ENCODE data around the gene PTPRQ. TPM values are rescaled to one million over a fixed set of nuclear protein-coding genes. Genes with fewer than 3 reads are reported as not detected.

The PTPRQ gene
- total RNA-seq, 3 donors from 2014 or later: not detected

DNA sequence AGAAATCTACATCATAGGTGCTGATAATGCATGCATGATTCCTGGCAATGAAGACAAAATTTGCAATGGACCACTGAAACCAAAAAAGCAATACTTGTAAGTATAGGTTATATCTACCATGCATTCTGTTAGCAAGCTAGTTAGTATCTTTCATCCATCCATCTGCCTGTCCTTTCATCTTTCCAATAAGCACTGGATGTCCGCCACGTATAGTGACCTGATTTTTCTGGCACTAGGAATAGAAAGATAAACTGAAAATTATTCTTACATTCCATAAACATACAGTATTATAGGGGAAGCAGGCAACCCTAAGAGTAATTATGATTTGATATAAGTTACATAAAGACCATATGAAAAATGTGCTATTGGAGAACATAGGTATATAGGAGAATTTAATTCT lies 176.2 kb downstream of the PTPRQ start:
- Mint-ChIP-seq H3K4me3 (no peak overlapping the region), H3K4me1 (ENCODE audit: low read depth) (no peaks in the 10 kb centered on the region), H3K36me3 (ENCODE audit: insufficient read depth) (no peaks in the 10 kb centered on the region), H3K9me3 (no peaks in the 10 kb centered on the region), H3K27me3 (ENCODE audit: low read depth) (no peaks in the 10 kb centered on the region)
- ATAC-seq (no peak), DNase-seq (no peak)

DNA sequence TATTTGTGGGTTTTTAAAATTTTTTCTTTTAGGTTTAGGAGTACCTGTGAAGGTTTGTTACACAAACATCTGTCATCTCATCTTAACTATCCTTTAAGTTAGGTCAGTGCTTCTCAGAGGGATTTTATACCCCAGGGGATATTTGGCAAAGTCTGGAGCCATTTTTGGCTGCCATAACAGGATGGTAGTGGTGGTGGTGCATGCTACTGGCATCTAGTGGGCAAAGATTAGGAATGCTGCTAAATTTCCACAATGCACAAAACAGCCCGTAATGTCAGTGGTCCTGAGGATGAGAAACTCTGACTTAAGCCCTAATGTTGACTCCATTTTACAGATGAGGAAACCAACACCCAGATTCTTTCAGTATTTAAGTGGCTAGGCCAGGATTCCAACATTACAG lies 178.2 kb downstream of the PTPRQ start:
- no peaks in the 10 kb centered on the region for H3K27me3 Mint-ChIP-seq (ENCODE audit: low read depth)
- DNase-seq: no peak
- ATAC-seq: no peak
- no peaks in the 10 kb centered on the region for H3K36me3 Mint-ChIP-seq (ENCODE audit: insufficient read depth)
- H3K4me3 Mint-ChIP-seq: no peak overlapping the region
- H3K9me3 Mint-ChIP-seq: no peaks in the 10 kb centered on the region
- no peaks in the 10 kb centered on the region for H3K4me1 Mint-ChIP-seq (ENCODE audit: low read depth)

GRCh38 chr12:80625051-80625450 lies 181.0 kb downstream of the PTPRQ start:
- no peaks in the 10 kb centered on the region for H3K9me3 Mint-ChIP-seq
- no peak overlapping the region for H3K4me3 Mint-ChIP-seq
- ATAC-seq: no peak
- DNase-seq: no peak
- H3K36me3 Mint-ChIP-seq (ENCODE audit: insufficient read depth): no peaks in the 10 kb centered on the region
- no peaks in the 10 kb centered on the region for H3K4me1 Mint-ChIP-seq (ENCODE audit: low read depth)
- no peaks in the 10 kb centered on the region for H3K27me3 Mint-ChIP-seq (ENCODE audit: low read depth)

DNA sequence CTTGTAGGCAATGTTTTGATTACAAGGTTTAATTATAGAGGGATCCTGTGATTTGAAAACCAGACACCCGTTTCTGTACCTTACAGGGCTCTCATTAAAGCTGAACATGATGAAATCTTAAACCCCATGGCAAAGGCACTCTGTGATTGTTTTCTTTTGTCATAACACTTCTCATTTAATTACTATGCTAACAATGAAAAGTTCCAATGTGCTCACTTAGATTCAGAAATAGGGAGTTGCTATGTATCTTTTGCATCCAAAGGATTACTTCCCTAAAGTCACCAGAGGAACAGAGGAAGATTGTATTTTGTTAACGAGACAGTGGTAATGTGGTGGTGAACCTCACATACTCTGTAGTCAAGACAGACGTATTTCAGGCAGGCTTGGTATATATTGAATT lies 181.9 kb downstream of the PTPRQ start:
- Mint-ChIP-seq H3K36me3 (ENCODE audit: insufficient read depth) (no peaks in the 10 kb centered on the region), H3K4me3 (no peak overlapping the region), H3K9me3 (no peaks in the 10 kb centered on the region), H3K4me1 (ENCODE audit: low read depth) (no peaks in the 10 kb centered on the region), H3K27me3 (ENCODE audit: low read depth) (no peaks in the 10 kb centered on the region)
- DNase-seq: no peak
- ATAC-seq: no peak

DNA sequence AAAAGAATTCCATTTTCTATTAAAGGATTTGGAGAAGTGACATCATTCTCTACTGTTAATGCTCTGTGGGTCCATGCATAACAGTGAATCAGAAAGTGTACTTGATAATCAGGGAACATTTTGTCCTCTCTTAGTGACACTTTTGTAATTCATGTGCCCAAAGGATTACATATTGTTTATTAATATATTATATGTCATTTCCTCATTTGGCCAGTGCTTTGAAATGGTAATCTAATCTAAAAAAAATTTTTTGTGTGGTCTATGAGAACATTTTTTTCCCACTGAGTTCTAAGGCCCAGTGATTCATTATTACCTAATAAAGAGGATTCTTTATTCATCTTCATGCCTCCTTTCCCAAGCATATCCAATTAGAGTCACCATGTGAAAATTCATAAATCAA lies 183.7 kb downstream of the PTPRQ start:
- Mint-ChIP-seq H3K4me3 (no peak overlapping the region), H3K4me1 (ENCODE audit: low read depth) (no peaks in the 10 kb centered on the region), H3K27me3 (ENCODE audit: low read depth) (no peaks in the 10 kb centered on the region), H3K9me3 (no peaks in the 10 kb centered on the region), H3K36me3 (ENCODE audit: insufficient read depth) (no peaks in the 10 kb centered on the region)
- no peak for DNase-seq
- no peak for ATAC-seq

- no peaks in the 10 kb centered on the region for H3K4me1 Mint-ChIP-seq (ENCODE audit: low read depth)
- no peaks in the 10 kb centered on the region for H3K27me3 Mint-ChIP-seq (ENCODE audit: low read depth)
- H3K9me3 Mint-ChIP-seq: no peaks in the 10 kb centered on the region
These were observed 188.8 kb downstream of the PTPRQ start for GRCh38 chr12:80632835-80633234.

GRCh38 chr12:80634903-80635302 lies 190.9 kb downstream of the PTPRQ start:
- no peak for DNase-seq
- no peak overlapping the region for H3K4me3 Mint-ChIP-seq
- H3K27me3 Mint-ChIP-seq (ENCODE audit: low read depth): no peaks in the 10 kb centered on the region
- no peak for ATAC-seq
- peaks cover 4% of the 10 kb centered on the region for H3K9me3 Mint-ChIP-seq
- H3K36me3 Mint-ChIP-seq (ENCODE audit: insufficient read depth): no peaks in the 10 kb centered on the region
- H3K4me1 Mint-ChIP-seq (ENCODE audit: low read depth): no peaks in the 10 kb centered on the region

More at GRCh38 chr12:80632835-80633234, 188.8 kb downstream of the PTPRQ start:
- ATAC-seq: no peak
- DNase-seq: no peak
- H3K36me3 Mint-ChIP-seq (ENCODE audit: insufficient read depth): no peaks in the 10 kb centered on the region
- no peak overlapping the region for H3K4me3 Mint-ChIP-seq

DNA sequence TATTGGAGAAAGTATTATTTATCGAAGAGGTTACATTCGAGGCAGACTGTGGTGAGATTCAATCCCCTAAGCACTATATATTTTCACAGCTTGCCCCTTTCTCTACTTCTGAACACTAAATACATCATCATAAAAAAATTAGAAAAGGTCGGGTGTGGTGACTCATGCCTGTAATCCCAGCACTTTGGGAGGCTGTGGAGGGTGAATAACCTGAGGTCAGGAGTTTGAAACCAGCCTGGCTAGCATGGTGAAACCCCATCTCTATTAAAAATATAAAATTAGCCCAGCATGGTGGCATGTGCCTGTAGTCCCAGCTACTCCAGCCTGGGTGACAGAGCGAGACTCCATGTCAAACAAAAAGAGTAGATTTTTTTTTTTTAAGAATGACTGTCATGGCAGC lies 192.8 kb downstream of the PTPRQ start:
- no peak overlapping the region for H3K4me3 Mint-ChIP-seq
- ATAC-seq (no peak), DNase-seq (no peak)
- peaks cover 5% of the 10 kb centered on the region for H3K9me3 Mint-ChIP-seq
- no peaks in the 10 kb centered on the region for H3K36me3 Mint-ChIP-seq (ENCODE audit: insufficient read depth)
- H3K27me3 Mint-ChIP-seq (ENCODE audit: low read depth): no peaks in the 10 kb centered on the region
- H3K4me1 Mint-ChIP-seq (ENCODE audit: low read depth): no peaks in the 10 kb centered on the region

GRCh38 chr12:80641936-80642335 lies 197.9 kb downstream of the PTPRQ start:
- Mint-ChIP-seq H3K4me1 (ENCODE audit: low read depth) (no peaks in the 10 kb centered on the region), H3K36me3 (ENCODE audit: insufficient read depth) (no peaks in the 10 kb centered on the region), H3K4me3 (no peak overlapping the region), H3K27me3 (ENCODE audit: low read depth) (no peaks in the 10 kb centered on the region), H3K9me3 (peaks cover 10% of the 10 kb centered on the region)
- ATAC-seq: no peak
- no peak for DNase-seq

DNA sequence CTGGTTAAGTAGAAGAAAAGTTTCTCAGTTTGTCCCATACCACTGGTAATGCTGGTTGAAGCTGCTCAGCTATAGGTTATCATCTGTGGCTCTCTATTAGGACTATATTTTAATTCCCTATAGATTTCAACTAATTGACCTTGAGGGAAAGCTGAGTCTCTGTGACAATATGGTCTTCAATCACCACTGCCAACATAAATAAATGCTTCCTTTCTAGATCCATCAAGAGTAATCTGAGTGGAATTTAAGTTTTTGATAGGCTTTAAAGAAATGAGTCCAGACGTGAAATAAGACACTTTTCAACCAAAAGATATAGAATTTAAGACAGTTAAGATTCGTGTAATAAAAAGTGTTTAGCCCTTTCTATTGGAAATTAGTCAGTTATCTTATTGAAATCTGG lies 199.9 kb downstream of the PTPRQ start:
- ATAC-seq: no peak
- H3K4me3 Mint-ChIP-seq: no peak overlapping the region
- no peaks in the 10 kb centered on the region for H3K27me3 Mint-ChIP-seq (ENCODE audit: low read depth)
- H3K4me1 Mint-ChIP-seq (ENCODE audit: low read depth): no peaks in the 10 kb centered on the region
- no peaks in the 10 kb centered on the region for H3K36me3 Mint-ChIP-seq (ENCODE audit: insufficient read depth)
- no peak for DNase-seq
- H3K9me3 Mint-ChIP-seq: peaks cover 7% of the 10 kb centered on the region

DNA sequence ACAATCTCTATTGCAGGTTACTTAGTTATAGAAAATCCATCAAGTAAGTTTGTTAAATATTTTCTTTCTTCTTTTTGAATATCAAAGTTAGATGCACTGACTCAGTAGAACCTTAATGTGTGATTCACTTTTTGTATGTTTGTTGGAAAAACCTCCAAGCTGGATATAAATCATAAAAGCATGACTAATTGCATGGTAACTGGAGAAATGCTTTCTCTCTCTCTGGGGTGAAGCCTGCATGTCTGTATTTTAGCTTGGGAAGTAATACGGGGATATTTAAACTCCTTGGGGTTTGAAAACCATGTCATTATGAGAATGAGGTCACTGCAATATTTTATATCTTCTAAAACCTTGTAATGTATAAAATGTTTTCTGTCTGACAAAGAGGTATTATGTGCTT lies 204.8 kb downstream of the PTPRQ start:
- ATAC-seq (no peak), DNase-seq (no peak)
- Mint-ChIP-seq H3K4me3 (no peak overlapping the region), H3K4me1 (ENCODE audit: low read depth) (no peaks in the 10 kb centered on the region), H3K36me3 (ENCODE audit: insufficient read depth) (no peaks in the 10 kb centered on the region), H3K9me3 (peaks cover 3% of the 10 kb centered on the region), H3K27me3 (ENCODE audit: low read depth) (no peaks in the 10 kb centered on the region)

DNA sequence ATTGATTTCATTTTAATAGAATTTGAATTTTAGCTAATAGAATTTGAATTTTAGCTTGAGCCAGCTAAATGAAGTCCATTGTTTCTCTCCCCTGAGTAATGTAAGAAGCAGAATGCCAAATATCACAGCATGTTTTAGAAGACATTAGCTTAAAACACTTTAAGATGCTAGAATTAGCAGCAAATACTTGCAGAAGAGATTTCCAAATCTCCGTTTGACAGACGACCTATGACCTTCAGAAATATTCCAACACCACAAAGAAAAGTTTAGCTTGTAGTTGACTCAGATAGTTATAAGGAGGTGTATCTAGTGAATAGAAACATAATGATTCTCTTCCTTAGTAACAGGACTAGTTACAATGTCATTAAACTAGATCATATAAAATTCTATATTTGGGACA lies 211.7 kb downstream of the PTPRQ start:
- ATAC-seq: no peak
- Mint-ChIP-seq H3K4me3 (no peak overlapping the region), H3K36me3 (ENCODE audit: insufficient read depth) (no peaks in the 10 kb centered on the region), H3K27me3 (ENCODE audit: low read depth) (no peaks in the 10 kb centered on the region), H3K4me1 (ENCODE audit: low read depth) (no peaks in the 10 kb centered on the region), H3K9me3 (peaks cover 8% of the 10 kb centered on the region)
- DNase-seq: no peak

GRCh38 chr12:80659512-80660063 lies 215.6 kb downstream of the PTPRQ start:
- H3K4me3 Mint-ChIP-seq: no peak overlapping the region
- H3K27me3 Mint-ChIP-seq (ENCODE audit: low read depth): no peaks in the 10 kb centered on the region
- H3K36me3 Mint-ChIP-seq (ENCODE audit: insufficient read depth): no peaks in the 10 kb centered on the region
- no peak for ATAC-seq
- DNase-seq: no peak
- H3K9me3 Mint-ChIP-seq: peaks cover 5% of the 10 kb centered on the region
- H3K4me1 Mint-ChIP-seq (ENCODE audit: low read depth): no peaks in the 10 kb centered on the region

DNA sequence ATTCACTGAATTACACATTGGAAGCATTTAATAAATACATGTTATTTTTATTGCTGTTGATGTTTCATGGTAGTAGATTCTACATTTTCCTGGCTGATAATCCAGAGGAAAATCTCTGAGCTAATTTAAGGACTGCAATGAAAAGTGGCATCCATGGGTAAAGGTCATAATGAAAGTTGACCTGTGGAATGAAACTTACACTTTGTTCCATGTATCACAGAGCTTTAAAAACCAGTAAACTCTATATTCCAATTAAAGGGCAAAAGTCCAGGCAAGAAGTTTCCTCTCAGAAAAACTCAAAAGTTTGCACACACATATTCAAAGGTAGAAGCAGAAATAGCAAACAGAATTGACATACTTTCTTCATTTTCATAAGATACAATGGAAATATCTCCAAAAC lies 218.6 kb downstream of the PTPRQ start:
- Mint-ChIP-seq H3K27me3 (ENCODE audit: low read depth) (no peaks in the 10 kb centered on the region), H3K4me3 (no peak overlapping the region), H3K4me1 (ENCODE audit: low read depth) (no peaks in the 10 kb centered on the region), H3K36me3 (ENCODE audit: insufficient read depth) (no peaks in the 10 kb centered on the region), H3K9me3 (peaks cover 11% of the 10 kb centered on the region)
- DNase-seq (no peak), ATAC-seq (no peak)

DNA sequence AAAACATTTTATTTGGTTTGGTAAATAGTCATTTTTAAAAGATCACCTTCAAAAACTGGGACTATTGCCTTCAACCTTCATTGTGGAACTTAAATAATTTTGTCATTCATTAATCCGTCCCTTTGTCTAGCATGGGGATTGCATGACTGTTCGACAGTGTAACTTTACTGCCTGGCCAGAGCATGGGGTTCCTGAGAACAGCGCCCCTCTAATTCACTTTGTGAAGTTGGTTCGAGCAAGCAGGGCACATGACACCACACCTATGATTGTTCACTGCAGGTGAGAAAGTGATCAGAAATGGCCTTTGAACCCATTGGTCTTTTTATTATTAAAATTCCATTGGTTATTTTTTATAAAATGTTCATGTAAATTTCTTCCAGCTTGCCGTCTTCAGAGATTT lies 226.2 kb downstream of the PTPRQ start:
- DNase-seq (no peak), ATAC-seq (no peak)
- Mint-ChIP-seq H3K27me3 (ENCODE audit: low read depth) (no peaks in the 10 kb centered on the region), H3K4me3 (no peak overlapping the region), H3K9me3 (peaks cover 17% of the 10 kb centered on the region), H3K4me1 (ENCODE audit: low read depth) (no peaks in the 10 kb centered on the region), H3K36me3 (ENCODE audit: insufficient read depth) (no peaks in the 10 kb centered on the region)

All from activated T-cell treated with anti-CD3 and anti-CD28 coated beads, Interleukin-2, amount 50 U/mL, for 4 hours (primary cell).